Inferior parietal cortex (tissue), 1 donor: Measurements from ENCODE around the gene ZNF335.
A peak's percentile ranks its signal among the peaks of the same experiment; 100 is the strongest.
"Not testable (repeated sequence)": the region's sequence is repeated elsewhere in the genome, so short reads cannot be mapped to it uniquely, and the experiment has no call there.

Source experiments
- DNase-seq: peaks from one replicate; pipeline ENCODE4 v3.0.0-alpha.2; 2016; ENCODE audit errors: extremely low spot score

The ZNF335 gene

DNA sequence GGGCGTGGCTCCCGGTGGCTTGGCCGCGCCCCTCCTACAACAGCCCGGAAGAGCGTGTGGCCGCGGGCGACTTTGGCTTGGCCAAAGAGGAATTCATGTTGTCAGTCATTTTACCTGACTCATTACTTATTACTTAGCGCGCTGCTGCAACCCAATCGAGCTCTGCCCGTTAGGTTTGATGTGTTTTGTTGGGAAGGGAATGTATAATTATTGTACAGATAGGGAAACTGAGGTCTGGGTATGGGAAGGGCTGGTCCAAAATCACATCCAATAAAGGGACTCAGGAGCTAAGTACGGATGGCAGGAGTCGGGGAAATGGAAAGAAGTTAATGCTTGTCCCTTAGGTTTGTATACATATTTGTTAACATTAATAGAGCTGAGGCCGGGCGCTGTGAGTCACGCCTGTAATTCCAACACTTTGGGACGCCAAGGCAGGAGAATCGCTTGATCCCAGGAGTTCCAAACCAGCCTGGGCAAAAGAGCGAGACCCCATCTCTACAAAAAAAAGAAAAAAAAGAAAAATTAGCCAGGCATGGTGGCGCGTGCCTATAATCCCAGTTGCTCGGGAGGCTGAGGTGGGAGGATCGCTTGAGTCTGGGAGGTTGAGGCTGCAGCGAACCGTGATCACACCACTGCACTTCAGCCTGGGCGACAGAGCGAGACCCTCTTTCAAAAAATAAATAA is 639 bp upstream of the ZNF335 start:
- no peak for DNase-seq

DNA sequence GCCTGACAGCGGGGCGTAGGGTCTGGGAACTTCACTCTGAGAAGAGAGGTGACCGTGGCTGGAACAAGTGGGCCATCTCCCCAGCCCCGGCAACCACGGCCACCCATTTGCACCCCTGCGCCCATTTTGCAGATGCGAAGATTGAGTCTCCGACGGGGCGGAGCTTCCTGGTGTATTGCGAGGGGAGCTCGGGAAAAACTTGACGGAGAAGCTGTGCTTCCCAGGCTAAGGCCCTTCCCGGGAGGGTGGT is 653 bp downstream of the ZNF335 start:
- DNase-seq: no peak

DNA sequence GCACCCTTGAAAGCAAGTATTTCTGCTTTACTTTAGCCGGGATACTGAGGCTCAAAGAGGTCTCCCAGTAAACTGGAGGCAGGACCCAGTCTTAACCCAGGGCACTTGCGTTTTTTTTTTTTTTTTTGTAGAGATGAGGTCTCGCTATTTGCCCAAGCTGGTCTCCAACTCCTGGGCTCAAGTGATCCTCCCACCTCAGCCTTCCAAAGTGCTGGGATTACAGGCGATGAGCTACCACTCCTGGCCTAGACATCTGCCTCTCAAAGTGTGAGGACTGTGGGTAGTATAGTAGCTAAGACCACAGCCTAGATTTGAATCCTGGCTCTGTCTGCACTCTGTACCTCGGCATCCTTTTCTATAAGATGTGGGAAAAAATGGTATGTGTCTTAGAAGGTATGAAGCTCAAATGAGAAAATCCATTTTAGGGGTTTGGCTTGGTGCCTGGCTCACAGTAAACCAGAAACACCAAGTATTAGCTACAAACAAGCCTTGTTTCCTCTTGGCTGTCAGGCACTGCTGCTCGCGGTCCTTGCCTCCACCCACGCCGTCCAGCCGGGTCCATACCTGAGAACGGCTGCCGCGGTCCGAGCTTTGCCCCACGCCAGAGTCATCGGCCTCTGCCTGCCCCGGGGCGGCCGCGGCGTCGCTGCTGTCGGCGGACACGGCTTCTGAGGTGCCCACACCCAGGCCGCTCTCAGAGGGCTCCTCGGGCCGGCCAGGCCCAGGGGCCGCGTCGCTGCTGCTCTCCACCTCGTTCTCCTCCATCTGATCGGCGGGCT is 1.2 kb downstream of the ZNF335 start:
- DNase-seq: peak; percentile 22

- DNase-seq: peak; percentile 66
Measured at GRCh38 chr20:45969712-45970634, 2.0 kb downstream of the ZNF335 start.

- no peak for DNase-seq
Measured at GRCh38 chr20:45968801-45969711, 2.9 kb downstream of the ZNF335 start.

GRCh38 chr20:45968081-45968671 is 3.8 kb downstream of the ZNF335 start:
- DNase-seq: no peak

DNA sequence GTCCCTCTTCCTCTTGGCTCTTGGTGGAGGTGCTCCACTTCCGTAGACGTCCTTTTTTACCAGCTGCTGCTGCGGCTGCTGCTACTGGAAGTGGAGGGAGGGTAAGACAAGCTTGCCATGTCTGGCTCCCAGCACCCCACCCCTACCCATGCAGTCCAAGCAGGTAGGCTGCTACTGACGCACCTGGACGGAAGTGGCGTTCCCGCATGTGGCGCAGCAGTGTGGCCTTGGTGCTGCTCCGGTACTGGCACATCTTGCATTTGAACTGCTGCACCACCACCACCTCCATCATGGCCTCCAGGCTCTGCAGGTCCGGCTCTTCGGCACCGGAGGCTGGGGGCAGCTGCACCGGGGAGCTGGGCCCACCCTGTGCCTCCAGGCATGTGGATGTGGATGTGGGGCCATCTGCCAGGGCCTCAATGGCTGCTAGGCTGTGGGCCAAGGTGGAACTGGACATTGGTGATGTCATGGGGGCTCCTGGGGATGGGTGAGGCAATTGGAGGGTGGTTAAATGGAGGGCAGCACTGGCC is 4.4 kb downstream of the ZNF335 start:
- no peak for DNase-seq

DNA sequence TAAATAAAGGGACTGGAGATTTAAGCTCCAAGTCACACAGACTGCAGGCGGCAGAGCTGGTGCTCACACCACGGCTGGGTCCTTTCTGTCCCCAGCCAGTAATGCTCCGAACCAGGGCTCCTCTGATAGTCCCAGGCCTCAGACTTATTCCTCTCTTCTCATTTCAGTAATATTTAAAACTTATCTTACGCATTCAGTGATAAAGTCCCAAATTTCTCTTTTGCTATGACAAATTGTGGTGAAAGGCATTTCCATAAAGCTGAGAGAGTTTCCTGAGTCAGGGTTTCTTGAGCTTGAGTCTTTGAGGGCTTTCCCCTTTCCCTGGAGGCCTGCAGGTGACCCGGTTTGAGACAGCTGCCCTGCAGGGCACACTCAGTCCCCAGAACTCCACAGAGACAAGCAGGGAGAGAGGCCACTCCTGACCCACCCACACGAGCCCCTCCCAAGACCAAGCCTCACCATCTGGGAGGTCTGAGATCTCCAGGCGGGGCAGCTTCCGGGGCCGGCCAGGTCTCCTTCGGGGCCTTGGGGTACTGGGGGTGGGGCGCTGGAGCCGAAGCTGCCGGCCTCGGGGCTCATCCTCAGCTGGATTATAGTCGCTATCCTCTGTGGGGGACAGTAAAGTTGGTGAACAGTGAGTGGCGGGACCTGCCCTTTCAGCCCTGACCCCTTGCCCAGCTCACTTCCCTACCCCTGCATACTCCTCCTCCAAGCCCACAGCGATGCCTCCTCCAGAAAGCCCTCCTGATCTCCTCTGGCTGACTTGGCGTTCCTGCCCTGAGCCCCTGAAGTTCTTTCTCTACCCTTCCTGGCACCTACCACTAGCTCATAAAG is 6.6 kb downstream of the ZNF335 start:
- DNase-seq: no peak

DNA sequence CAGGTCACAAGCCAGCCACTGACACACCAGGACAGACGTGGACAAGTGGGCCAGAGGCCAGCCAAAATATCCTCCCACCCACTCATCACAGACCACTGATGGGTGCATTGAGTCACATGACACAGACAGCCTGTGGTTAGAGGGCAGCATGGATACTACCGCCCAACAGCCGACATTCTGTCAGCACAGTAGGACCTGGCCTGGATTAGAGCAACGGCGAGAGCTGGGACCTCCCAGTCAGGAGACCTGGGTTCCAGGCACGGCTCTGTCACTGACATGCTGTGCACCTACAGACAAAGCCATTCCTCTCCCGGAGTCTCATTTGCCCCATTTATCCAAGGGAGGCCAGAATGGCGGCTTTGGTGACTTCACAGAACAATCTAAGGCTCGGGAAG is 8.0 kb downstream of the ZNF335 start:
- no peak for DNase-seq

GRCh38 chr20:45963059-45964005 is 8.7 kb downstream of the ZNF335 start:
- DNase-seq: peak; percentile 55

GRCh38 chr20:45962031-45962755 is 9.8 kb downstream of the ZNF335 start:
- no peak for DNase-seq

- DNase-seq: no peak
Measured at GRCh38 chr20:45959956-45960630, 11.9 kb downstream of the ZNF335 start.

- DNase-seq: no peak
Measured at GRCh38 chr20:45959126-45959525, 12.9 kb downstream of the ZNF335 start.

- DNase-seq: no peak
Measured at GRCh38 chr20:45958593-45958992, 13.4 kb downstream of the ZNF335 start.

GRCh38 chr20:45957021-45957941 is 14.7 kb downstream of the ZNF335 start:
- no peak for DNase-seq

- not testable (repeated sequence) for DNase-seq
Measured at GRCh38 chr20:45956326-45956725, 15.7 kb downstream of the ZNF335 start.
